ENCODE data around the gene ST3GAL3.
A peak's percentile ranks its signal among the peaks of the same experiment; 100 is the strongest.

Gene ST3GAL3

GRCh38 chr1:43932786-43933385, 225.6 kb downstream of the ST3GAL3 start:
- DNase-seq (ENCODE audit: low read depth), result peak; percentile 82
- peak overlapping the region; percentile 54 for H3K4me3 ChIP-seq (ENCODE audit: low read length)
- no peak for TF ChIP-seq CTCF (IDR thresholded peaks at IDR 0.05; ENCODE audit: insufficient read depth, low read depth, low read length, missing control alignments)

- DNase-seq (ENCODE audit: low read depth), result peak; percentile 69
- H3K4me3 ChIP-seq (ENCODE audit: low read length), result peak within 1 kb of the TSS; percentile 54
Measured at GRCh38 chr1:43933386-43934100, 226.2 kb downstream of the ST3GAL3 start, which contains the start of gene ARTN. Gene ARTN (plus strand): TSS chr1:43933801. CDS start chr1:43935657, 1,856 bp downstream.

GRCh38 chr1:43934101-43934985, 227.0 kb downstream of the ST3GAL3 start:
- H3K4me3 ChIP-seq (ENCODE audit: low read length), result peak overlapping the region; percentile 54
- peak; percentile 91 for TF ChIP-seq CTCF (IDR thresholded peaks at IDR 0.05; ENCODE audit: insufficient read depth, low read depth, low read length, missing control alignments)
- DNase-seq (ENCODE audit: low read depth), result peak; percentile 80

More at GRCh38 chr1:43933386-43934100, 226.2 kb downstream of the ST3GAL3 start, which contains the start of gene ARTN:
- no peak for TF ChIP-seq CTCF (IDR thresholded peaks at IDR 0.05; ENCODE audit: insufficient read depth, low read depth, low read length, missing control alignments)

DNA sequence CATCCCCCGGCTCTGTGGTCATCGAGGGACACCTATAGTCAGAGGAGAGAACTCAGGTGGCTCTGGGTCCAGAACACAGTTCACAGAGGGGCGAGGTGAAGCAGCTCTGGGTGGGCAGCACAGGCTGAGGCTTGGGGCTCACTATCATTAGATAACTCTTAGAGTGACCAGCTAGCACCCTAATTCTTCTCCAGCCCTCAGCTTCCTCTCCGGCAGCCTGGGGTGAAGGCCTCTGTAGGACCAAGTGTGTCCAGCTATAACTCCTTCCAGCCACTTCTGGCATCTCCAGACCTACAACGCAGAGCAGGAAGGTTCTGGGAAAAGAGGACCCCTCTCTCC, 227.6 kb downstream of the ST3GAL3 start:
- TF ChIP-seq CTCF (IDR thresholded peaks at IDR 0.05; ENCODE audit: insufficient read depth, low read depth, low read length, missing control alignments), result no peak
- DNase-seq (ENCODE audit: low read depth), result no peak
- peak overlapping the region; percentile 54 for H3K4me3 ChIP-seq (ENCODE audit: low read length)

DNA sequence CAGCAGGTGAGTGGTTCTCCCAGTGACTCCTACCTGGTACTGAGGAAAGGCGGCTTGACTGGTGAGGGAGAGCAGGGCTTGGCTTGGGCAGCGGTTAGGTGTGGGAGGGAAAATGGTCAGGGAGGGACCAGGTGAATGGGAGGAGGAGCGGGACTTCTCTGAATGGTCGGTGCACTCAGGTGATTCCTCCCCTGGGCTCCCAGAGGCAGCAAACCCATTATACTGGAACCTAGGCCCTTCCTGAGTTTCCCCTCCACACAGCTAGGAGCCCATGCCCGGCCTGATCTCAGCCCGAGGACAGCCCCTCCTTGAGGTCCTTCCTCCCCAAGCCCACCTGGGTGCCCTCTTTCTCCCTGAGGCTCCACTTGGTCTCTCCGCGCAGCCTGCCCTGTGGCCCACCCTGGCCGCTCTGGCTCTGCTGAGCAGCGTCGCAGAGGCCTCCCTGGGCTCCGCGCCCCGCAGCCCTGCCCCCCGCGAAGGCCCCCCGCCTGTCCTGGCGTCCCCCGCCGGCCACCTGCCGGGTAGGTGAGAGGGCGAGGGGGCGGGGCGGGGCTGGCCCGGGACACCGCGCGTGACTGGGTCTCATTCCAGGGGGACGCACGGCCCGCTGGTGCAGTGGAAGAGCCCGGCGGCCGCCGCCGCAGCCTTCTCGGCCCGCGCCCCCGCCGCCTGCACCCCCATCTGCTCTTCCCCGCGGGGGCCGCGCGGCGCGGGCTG, 228.5 kb downstream of the ST3GAL3 start:
- no peak for TF ChIP-seq CTCF (IDR thresholded peaks at IDR 0.05; ENCODE audit: insufficient read depth, low read depth, low read length, missing control alignments)
- H3K4me3 ChIP-seq (ENCODE audit: low read length), result peak overlapping the region; percentile 54
- peak; percentile 94 for DNase-seq (ENCODE audit: low read depth)

DNA sequence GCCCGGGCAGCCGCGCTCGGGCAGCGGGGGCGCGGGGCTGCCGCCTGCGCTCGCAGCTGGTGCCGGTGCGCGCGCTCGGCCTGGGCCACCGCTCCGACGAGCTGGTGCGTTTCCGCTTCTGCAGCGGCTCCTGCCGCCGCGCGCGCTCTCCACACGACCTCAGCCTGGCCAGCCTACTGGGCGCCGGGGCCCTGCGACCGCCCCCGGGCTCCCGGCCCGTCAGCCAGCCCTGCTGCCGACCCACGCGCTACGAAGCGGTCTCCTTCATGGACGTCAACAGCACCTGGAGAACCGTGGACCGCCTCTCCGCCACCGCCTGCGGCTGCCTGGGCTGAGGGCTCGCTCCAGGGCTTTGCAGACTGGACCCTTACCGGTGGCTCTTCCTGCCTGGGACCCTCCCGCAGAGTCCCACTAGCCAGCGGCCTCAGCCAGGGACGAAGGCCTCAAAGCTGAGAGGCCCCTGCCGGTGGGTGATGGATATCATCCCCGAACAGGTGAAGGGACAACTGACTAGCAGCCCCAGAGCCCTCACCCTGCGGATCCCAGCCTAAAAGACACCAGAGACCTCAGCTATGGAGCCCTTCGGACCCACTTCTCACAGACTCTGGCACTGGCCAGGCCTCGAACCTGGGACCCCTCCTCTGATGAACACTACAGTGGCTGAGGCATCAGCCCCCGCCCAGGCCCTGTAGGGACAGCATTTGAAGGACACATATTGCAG, 229.3 kb downstream of the ST3GAL3 start:
- no peak for TF ChIP-seq CTCF (IDR thresholded peaks at IDR 0.05; ENCODE audit: insufficient read depth, low read depth, low read length, missing control alignments)
- DNase-seq (ENCODE audit: low read depth), result peak; percentile 17
- H3K4me3 ChIP-seq (ENCODE audit: low read length), result peak overlapping the region; percentile 37

Data from epithelial cell of esophagus (primary cell).